GM12872 (cell line): Measurements from ENCODE around the gene SH2D3A.

Source experiments
- TF ChIP-seq, protein P1 (sequence below): IDR thresholded peaks from 3 replicates; pipeline ENCODE4 v1.5.1; 2011; ENCODE audit warnings: low read depth, mild to moderate bottlenecking, low read length, moderate library complexity; ENCODE audit not compliant: insufficient read depth

Gene SH2D3A

GRCh38 chr19:6723108-6723618 is 44.1 kb downstream of the SH2D3A start:
- TF ChIP-seq, protein P1, sequence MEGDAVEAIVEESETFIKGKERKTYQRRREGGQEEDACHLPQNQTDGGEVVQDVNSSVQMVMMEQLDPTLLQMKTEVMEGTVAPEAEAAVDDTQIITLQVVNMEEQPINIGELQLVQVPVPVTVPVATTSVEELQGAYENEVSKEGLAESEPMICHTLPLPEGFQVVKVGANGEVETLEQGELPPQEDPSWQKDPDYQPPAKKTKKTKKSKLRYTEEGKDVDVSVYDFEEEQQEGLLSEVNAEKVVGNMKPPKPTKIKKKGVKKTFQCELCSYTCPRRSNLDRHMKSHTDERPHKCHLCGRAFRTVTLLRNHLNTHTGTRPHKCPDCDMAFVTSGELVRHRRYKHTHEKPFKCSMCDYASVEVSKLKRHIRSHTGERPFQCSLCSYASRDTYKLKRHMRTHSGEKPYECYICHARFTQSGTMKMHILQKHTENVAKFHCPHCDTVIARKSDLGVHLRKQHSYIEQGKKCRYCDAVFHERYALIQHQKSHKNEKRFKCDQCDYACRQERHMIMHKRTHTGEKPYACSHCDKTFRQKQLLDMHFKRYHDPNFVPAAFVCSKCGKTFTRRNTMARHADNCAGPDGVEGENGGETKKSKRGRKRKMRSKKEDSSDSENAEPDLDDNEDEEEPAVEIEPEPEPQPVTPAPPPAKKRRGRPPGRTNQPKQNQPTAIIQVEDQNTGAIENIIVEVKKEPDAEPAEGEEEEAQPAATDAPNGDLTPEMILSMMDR: no peak

DNA sequence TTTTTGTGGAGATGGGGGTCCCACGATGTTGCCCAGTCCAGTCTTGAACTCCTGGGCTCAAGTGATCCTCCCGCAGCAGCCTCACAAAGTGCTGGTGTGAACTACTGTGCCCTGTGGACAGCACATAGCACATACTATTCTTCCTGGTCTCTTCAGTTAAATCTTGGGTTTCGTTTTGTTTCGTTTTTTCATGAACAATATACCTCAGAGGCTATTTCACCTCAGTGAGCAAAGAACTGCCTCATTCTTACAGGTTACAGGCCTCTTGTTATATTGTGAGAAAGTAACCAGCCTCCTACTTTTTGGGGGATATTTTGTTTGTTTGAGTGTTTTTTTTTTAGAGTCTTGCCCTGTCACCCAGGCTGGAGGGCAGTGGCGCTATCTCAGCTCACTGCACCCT is 45.5 kb downstream of the SH2D3A start:
- TF ChIP-seq, protein P1: no peak

DNA sequence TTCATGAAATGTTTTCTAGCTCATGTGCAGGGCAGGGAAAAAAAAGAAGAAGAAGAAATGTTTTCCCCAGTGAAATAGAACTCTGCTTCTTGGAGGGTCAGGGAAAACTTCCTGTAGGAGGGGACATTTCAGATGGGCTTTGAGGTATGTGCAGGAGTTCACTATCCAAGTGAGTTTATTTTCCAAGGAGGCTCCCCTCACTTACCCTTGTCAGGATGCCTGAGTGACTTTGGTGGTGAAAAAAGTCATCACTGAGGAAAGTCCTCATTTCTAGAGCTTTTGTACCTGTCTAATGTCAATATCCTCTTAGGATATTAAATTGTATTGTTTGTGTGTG is 46.1 kb downstream of the SH2D3A start:
- TF ChIP-seq, protein P1: no peak

DNA sequence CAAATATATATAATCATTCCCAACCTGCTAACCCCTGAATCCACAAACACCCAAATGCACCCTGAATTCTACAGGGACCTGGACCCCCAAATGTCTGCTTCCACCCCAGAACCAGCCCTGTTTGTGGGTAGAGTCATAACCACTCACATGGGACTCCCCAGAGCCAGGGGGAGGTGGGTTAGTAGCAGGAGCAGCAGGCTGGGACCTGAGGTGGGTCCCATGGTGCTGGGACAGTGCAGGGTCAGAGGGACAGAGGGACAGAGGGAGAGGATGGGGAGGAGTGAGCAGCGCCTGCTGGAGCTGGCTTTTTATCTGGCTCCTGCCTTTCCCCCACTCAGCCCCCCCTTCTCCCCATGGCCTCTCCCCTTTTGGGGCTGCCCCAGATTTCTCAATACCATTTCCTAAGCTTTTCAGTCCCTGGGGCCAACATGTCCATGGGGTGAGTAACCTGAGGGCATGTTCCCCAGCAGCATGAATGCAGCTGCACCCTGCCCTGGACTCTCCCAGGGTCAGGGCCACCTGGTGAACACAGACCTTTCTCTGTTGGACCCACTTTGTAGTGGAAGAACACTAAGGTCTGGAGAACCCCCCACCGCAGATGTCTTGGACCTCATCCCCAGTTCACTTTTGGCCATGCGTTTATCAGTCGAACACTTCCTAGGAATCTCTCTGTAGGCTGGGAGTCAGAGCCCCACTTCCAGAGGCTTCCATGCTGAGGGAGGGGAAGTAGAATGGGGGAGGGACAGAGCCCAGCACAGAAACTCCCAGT is 46.7 kb downstream of the SH2D3A start, which contains the start of gene C3:
TSS of gene C3 (minus strand) at position 282 of the 769 bp plus-strand sequence. CDS start at position 221, 61 bp downstream.
- TF ChIP-seq, protein P1: no peak

- TF ChIP-seq, protein P1: no peak
Measured at GRCh38 chr19:6719992-6720368, 47.3 kb downstream of the SH2D3A start.

GRCh38 chr19:6719540-6719861 is 47.7 kb downstream of the SH2D3A start:
- TF ChIP-seq, protein P1: no peak

DNA sequence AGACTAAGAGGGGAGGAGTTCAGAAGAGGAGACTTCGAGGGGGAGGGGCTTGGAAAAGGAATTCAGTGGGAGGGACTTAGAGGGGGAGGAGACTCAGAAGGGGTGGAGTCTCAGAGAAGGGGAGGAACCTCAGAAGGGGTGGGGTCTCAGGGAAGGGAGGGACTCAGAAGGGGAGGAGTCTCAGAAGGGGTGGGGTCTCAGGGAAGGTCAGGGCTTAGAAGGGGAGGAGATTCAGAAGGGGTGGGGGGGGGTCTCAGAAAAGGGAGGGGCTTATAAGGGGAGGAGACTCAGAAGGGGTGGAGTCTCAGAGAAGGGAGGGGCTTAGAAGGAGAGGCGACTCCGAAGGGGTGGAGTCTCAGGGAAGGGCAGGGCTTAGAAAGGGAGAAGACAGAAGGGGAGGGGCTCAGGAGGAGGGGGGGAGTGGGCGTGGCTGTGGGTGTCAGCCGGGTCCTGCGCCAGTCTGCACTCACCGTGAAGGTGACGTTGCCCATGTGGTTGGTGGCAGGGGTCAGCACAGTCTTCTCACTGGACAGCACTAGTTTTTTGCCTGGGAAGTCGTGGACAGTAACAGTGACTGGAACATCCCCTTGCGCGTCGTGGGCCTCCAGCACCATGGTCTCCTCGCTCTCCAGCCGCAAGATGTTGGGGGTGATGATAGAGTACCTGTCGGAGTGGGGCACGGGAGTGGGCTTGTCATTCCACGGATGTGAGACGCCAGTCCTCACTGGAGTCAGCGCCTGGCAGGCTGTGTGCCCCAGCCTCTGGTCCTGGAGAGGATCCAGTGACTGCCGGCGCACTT is 48.3 kb downstream of the SH2D3A start:
- TF ChIP-seq, protein P1: no peak
